A549 (cell line): ENCODE measurements around the gene GPR78. TPM values are rescaled to one million over a fixed set of nuclear protein-coding genes. Genes with fewer than 3 reads are reported as not detected.

Experiments
- ATAC-seq, 2 experiments: fragments of 200-7000 bp in 1 of 2; fragments of >200 bp in 1 of 2; cut with Nextera tagmentation in 1 of 2; cut with Tn5 transposase in 1 of 2; 3 replicates each; pipeline versions ENCODE4 v1.8.0 to v1.9.1; 2018 to 2020; ENCODE audit warnings: mild to moderate bottlenecking in 1 of 2, moderate library complexity in 1 of 2
- CTCF ChIA-PET: fragments of 300-600 bp; sonication (Branson Sonifier 250); formaldehyde crosslinking; extraction: SDS; loops from one replicate; lab custom pipeline; 2021; ENCODE audit warnings: antibody characterized with exemption, inconsistent platforms; lab: Yijun Ruan, JAX
- POLR2A ChIA-PET: fragments of 350-600 bp; formaldehyde crosslinking; extraction: SDS; loops from one replicate; lab custom pipeline; 2021; ENCODE audit warnings: antibody characterized with exemption, inconsistent platforms; lab: Yijun Ruan, JAX
- DNase-seq, 2 experiments: peaks; one replicate each; pipeline versions ENCODE4 v3.0.0 to v3.0.0-alpha.2; 2011 to 2016; ENCODE audit warnings: low read depth in 1 of 2, low spot score in 1 of 2
- FAIRE-seq: peaks from 2 replicates; lab custom pipeline; 2011; peaks lifted over from hg19 to GRCh38; lab: Jason Lieb, UNC
- H3K27ac ChIP-seq, 2 experiments: fragments of >200 bp; sonication (Bioruptor Twin); formaldehyde crosslinking; 3 replicates each; pipeline ENCODE4 v1.5.1; 2016 to 2017
- H3K4me1 ChIP-seq: fragments of >200 bp; sonication (Bioruptor Twin); formaldehyde crosslinking; 3 replicates; pipeline ENCODE4 v1.6.1; 2016
- H3K4me2 ChIP-seq: fragments of >200 bp; sonication (Bioruptor Twin); formaldehyde crosslinking; 3 replicates; pipeline ENCODE4 v1.6.1; 2016
- H3K4me3 ChIP-seq: fragments of >200 bp; sonication (Bioruptor Twin); formaldehyde crosslinking; 3 replicates; pipeline ENCODE4 v1.5.1; 2016
- H3K9me3 ChIP-seq: fragments of >200 bp; sonication (Bioruptor Twin); formaldehyde crosslinking; 3 replicates; pipeline ENCODE4 v1.6.1; 2016
- BCL3 ChIP-seq: fragments of >200 bp; sonication (Bioruptor Twin); formaldehyde crosslinking; IDR thresholded peaks from 3 replicates; pipeline ENCODE4 v1.6.1; 2016
- BHLHE40 ChIP-seq: IDR thresholded peaks from 2 replicates; pipeline ENCODE4 v1.6.1; 2012; ENCODE audit warnings: low read depth, low read length, inconsistent platforms
- CBX8 ChIP-seq: fragments of 200-600 bp; sonication (generic); IDR thresholded peaks from 2 replicates; pipeline ENCODE4 v1.6.1; 2016
- CEBPB ChIP-seq, 2 experiments: fragments of >200 bp in 1 of 2; sonication (Bioruptor Twin) in 1 of 2; formaldehyde crosslinking in 1 of 2; IDR thresholded peaks; 2 replicates each; pipeline ENCODE4 v1.6.1; 2012 to 2016
- EHMT2 ChIP-seq: fragments of 200-600 bp; sonication (generic); IDR thresholded peaks from 2 replicates; pipeline ENCODE4 v1.6.1; 2016; ENCODE audit warnings: antibody characterized with exemption, low read depth, mild to moderate bottlenecking, moderate library complexity
- ELK1 ChIP-seq: fragments of 150-350 bp; IDR thresholded peaks from 2 replicates; pipeline ENCODE4 v1.6.1; 2014; ENCODE audit warnings: low read depth, mild to moderate bottlenecking, low read length
- EP300 ChIP-seq, 2 experiments: fragments of >200 bp; sonication (Bioruptor Twin); formaldehyde crosslinking; IDR thresholded peaks; 2 replicates in 1 of 2; 3 replicates in 1 of 2; pipeline ENCODE4 v1.6.1; 2016 to 2017
- ESRRA ChIP-seq: fragments of 150-350 bp; IDR thresholded peaks from 2 replicates; pipeline ENCODE4 v1.6.1; 2014; ENCODE audit warnings: mild to moderate bottlenecking, low read length, borderline replicate concordance
- FOXS1 ChIP-seq: fragments of 250-450 bp; sonication (Bioruptor Pico); IDR thresholded peaks from 2 replicates; pipeline ENCODE4 v1.5.0; 2020; ENCODE audit warnings: mild to moderate bottlenecking, moderate library complexity
- GATA3 ChIP-seq: IDR thresholded peaks from 2 replicates; pipeline ENCODE4 v1.6.1; 2012; ENCODE audit warnings: borderline replicate concordance
- HDAC2 ChIP-seq: fragments of 200-600 bp; sonication (generic); IDR thresholded peaks from 2 replicates; pipeline ENCODE4 v1.6.1; 2016
- HOXA7 ChIP-seq: fragments of 250-450 bp; sonication (Bioruptor Pico); IDR thresholded peaks from 2 replicates; pipeline ENCODE4 v1.5.0; 2020; ENCODE audit warnings: mild to moderate bottlenecking, moderate library complexity
- HOXB5 ChIP-seq: fragments of 250-450 bp; sonication (Bioruptor Pico); IDR thresholded peaks from 2 replicates; pipeline ENCODE4 v1.5.0; 2020; ENCODE audit warnings: mild to moderate bottlenecking, moderate library complexity
- JUN ChIP-seq, 2 experiments: fragments of >200 bp; sonication (Bioruptor Twin); formaldehyde crosslinking; IDR thresholded peaks; 2 replicates in 1 of 2; 3 replicates in 1 of 2; pipeline ENCODE4 v1.6.1; 2016 to 2017
- JUNB ChIP-seq: fragments of >200 bp; sonication (Bioruptor Twin); formaldehyde crosslinking; IDR thresholded peaks from 2 replicates; pipeline ENCODE4 v1.6.1; 2016
- KDM1A ChIP-seq: fragments of 200-600 bp; sonication (generic); IDR thresholded peaks from 2 replicates; pipeline ENCODE4 v1.6.1; 2016; ENCODE audit warnings: low read depth, mild to moderate bottlenecking
- KDM5A ChIP-seq: fragments of 200-600 bp; sonication (generic); IDR thresholded peaks from 2 replicates; pipeline ENCODE4 v1.6.1; 2016; ENCODE audit warnings: antibody characterized with exemption, mild to moderate bottlenecking
- NPAS2 ChIP-seq: fragments of 250-450 bp; sonication (Bioruptor Pico); IDR thresholded peaks from 2 replicates; pipeline ENCODE4 v1.8.0; 2022; ENCODE audit warnings: mild to moderate bottlenecking, moderate library complexity, borderline replicate concordance
- NR3C1 ChIP-seq: fragments of >200 bp; sonication (Bioruptor Twin); formaldehyde crosslinking; IDR thresholded peaks from 3 replicates; pipeline ENCODE4 v1.6.1; 2017
- PHF8 ChIP-seq: fragments of 200-600 bp; sonication (generic); IDR thresholded peaks from 2 replicates; pipeline ENCODE4 v1.6.1; 2016; ENCODE audit warnings: low read depth, mild to moderate bottlenecking, antibody characterized with exemption, moderate library complexity, borderline replicate concordance
- POLR2AphosphoS2 ChIP-seq: conservative IDR thresholded peaks from 2 replicates; pipeline ENCODE4 v1.6.1; 2012; ENCODE audit warnings: low read length, improper control_type of control experiment, inconsistent platforms
- RAD21 ChIP-seq, 2 experiments: fragments of >200 bp in 1 of 2; sonication (Bioruptor Twin) in 1 of 2; formaldehyde crosslinking in 1 of 2; IDR thresholded peaks in 1 of 2; conservative IDR thresholded peaks in 1 of 2; 2 replicates in 1 of 2; 3 replicates in 1 of 2; pipeline ENCODE4 v1.6.1; 2012 to 2018; ENCODE audit warnings: inconsistent platforms in 1 of 2
- RCOR1 ChIP-seq: fragments of 150-350 bp; IDR thresholded peaks from 2 replicates; pipeline ENCODE4 v1.6.1; 2014; ENCODE audit warnings: antibody characterized with exemption, low read length, low read depth
- RNF2 ChIP-seq: fragments of 200-600 bp; sonication (generic); IDR thresholded peaks from 2 replicates; pipeline ENCODE4 v1.6.1; 2016; ENCODE audit warnings: low read depth, mild to moderate bottlenecking, antibody characterized with exemption, moderate library complexity, borderline replicate concordance
- SREBF2 ChIP-seq: fragments of 450-650 bp; IDR thresholded peaks from 2 replicates; pipeline ENCODE4 v1.6.1; 2014; ENCODE audit warnings: mild to moderate bottlenecking, moderate library complexity
- TP53 ChIP-seq: fragments of 250-450 bp; sonication (Bioruptor Pico); IDR thresholded peaks from 2 replicates; pipeline ENCODE4 v1.5.0; 2021; ENCODE audit warnings: mild to moderate bottlenecking, moderate library complexity
- USF2 ChIP-seq: fragments of 450-650 bp; IDR thresholded peaks from 2 replicates; pipeline ENCODE4 v1.6.1; 2014; ENCODE audit warnings: antibody characterized with exemption
- ZFP36 ChIP-seq: fragments of 450-650 bp; IDR thresholded peaks from 2 replicates; pipeline ENCODE4 v1.6.1; 2014; ENCODE audit warnings: borderline replicate concordance; ENCODE audit not compliant: partially characterized antibody
- ZSCAN20 ChIP-seq: fragments of 250-450 bp; sonication (Bioruptor Pico); IDR thresholded peaks from 2 replicates; pipeline ENCODE4 v1.8.0; 2022; ENCODE audit warnings: mild to moderate bottlenecking, moderate library complexity
- WGBS: methylation state at CpG from one replicate; pipeline ENCODE4 v1.1.6; 2017; ENCODE audit errors: missing lambda C conversion rate; 5-methylcytosine and 5-hydroxymethylcytosine counted together
- polyA plus RNA-seq, 4 experiments: library from polyadenylated mRNA; depleted of rRNA in 3 of 4; stranded (reverse); fragments of >200 nt; fragmentation: RNase III in 1 of 4; extraction: RNeasy Plus Mini Kit Qiagen cat#74134 plus additional on column Dnase treatment in 1 of 4; gene quantifications; 2 replicates in 3 of 4; 3 replicates in 1 of 4; pipeline ENCODE4 v1.2.3, GENCODE V29; 2011 to 2017
- TF ChIP-seq, protein P1 (sequence below): fragments of 250-450 bp; sonication (Bioruptor Pico); IDR thresholded peaks from 2 replicates; pipeline ENCODE4 v1.5.0; 2020; ENCODE audit warnings: low read depth, mild to moderate bottlenecking, moderate library complexity
- TF ChIP-seq, protein P2 (sequence below): fragments of 250-450 bp; sonication (Bioruptor Pico); IDR thresholded peaks from 2 replicates; pipeline ENCODE4 v1.5.0; 2021; ENCODE audit warnings: mild to moderate bottlenecking, moderate library complexity, borderline replicate concordance
- TF ChIP-seq, protein P3 (sequence below): fragments of >200 bp; sonication (Bioruptor Twin); formaldehyde crosslinking; IDR thresholded peaks from 2 replicates; pipeline ENCODE4 v1.6.1; 2016

GPR78 gene
- polyA plus RNA-seq, 2 of the 4 experiments (the other 2 are of a cell fraction), result 0.09 TPM; not detected in 1

- Histone ChIP-seq H3K27ac (no peak overlapping the region), H3K4me3 (no peak overlapping the region), H3K4me1 (peaks cover 26% of the 10 kb centered on the region), H3K4me2 (no peak overlapping the region), H3K9me3 (no peaks in the 10 kb centered on the region)
- 75% methylated on average over 15 of the region's 17 CpGs for WGBS
- TF ChIP-seq EHMT2 (no peak), PHF8 (no peak), RCOR1 (no peak), RAD21 (conservative IDR thresholded peaks at IDR 0.05 in 1 of 2, IDR thresholded peaks at IDR 0.05 in 1 of 2) (no peak), HOXA7 (CRISPR knock-in tag) (no peak), CBX8 (no peak), GATA3 (no peak), USF2 (no peak), RNF2 (no peak), JUN (IDR thresholded peaks at IDR 0.05) (no peak), TP53 (no peak), SREBF2 (no peak), KDM5A (no peak), POLR2AphosphoS2 (no peak), NR3C1 (no peak), HOXB5 (CRISPR knock-in tag) (no peak), CEBPB (IDR thresholded peaks at IDR 0.05) (no peak), EP300 (IDR thresholded peaks at IDR 0.05) (no peak)
- TF ChIP-seq, protein P1, sequence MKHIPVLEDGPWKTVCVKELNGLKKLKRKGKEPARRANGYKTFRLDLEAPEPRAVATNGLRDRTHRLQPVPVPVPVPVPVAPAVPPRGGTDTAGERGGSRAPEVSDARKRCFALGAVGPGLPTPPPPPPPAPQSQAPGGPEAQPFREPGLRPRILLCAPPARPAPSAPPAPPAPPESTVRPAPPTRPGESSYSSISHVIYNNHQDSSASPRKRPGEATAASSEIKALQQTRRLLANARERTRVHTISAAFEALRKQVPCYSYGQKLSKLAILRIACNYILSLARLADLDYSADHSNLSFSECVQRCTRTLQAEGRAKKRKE (CRISPR knock-in tag), result no peak
- TF ChIP-seq, protein P2, sequence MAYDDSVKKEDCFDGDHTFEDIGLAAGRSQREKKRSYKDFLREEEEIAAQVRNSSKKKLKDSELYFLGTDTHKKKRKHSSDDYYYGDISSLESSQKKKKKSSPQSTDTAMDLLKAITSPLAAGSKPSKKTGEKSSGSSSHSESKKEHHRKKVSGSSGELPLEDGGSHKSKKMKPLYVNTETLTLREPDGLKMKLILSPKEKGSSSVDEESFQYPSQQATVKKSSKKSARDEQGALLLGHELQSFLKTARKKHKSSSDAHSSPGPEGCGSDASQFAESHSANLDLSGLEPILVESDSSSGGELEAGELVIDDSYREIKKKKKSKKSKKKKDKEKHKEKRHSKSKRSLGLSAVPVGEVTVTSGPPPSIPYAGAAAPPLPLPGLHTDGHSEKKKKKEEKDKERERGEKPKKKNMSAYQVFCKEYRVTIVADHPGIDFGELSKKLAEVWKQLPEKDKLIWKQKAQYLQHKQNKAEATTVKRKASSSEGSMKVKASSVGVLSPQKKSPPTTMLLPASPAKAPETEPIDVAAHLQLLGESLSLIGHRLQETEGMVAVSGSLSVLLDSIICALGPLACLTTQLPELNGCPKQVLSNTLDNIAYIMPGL, result no peak
- ChIA-PET CTCF (no interaction called here), POLR2A (no interaction called here)
- no peak for FAIRE-seq
- DNase-seq, result no peak
- ATAC-seq, result no peak
Measured at GRCh38 chr4:8541981-8542715, 38.0 kb upstream of the GPR78 start.

DNA sequence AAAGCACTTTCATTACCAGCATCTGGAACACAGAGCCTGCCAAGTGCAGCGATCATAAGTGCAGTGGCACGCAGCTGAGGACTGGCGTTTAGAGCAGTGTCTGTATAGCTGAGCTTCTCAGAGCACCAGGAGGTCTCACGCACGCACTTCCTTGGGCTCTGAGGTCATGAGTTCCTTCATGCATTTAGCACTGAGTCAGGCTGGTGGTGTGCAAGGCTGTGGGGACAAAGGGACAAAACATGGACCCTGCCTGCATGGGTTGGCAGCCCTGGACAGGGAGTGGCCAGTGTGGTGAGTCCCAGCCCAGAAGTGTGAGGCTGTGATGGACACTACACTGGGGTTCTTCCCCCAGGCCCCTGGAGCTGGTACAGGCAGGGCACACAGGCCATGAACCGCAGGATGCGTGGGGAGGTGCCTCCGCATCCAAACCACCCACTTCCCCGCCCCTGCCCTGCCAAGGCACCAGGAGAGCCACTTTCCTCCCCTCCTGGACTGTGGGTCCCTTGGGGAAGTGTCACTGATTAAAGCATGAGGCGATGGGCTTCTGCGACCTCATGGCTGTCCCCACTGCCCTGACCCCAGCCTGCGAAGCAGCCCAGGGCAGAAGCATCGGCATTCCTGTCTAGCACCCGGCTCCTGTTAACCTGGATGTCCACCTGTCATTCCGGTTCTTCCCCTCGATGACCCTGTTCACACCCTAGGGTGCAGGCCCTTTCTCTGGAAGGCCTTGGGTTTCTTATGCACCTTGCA lies 37.2 kb upstream of the GPR78 start:
- FAIRE-seq, result no peak
- ATAC-seq, result no peak
- WGBS, result 84% methylated on average over 6 of the region's 16 CpGs
- Histone ChIP-seq H3K27ac (no peak overlapping the region), H3K4me1 (peaks cover 23% of the 10 kb centered on the region), H3K9me3 (no peaks in the 10 kb centered on the region), H3K4me3 (no peak overlapping the region), H3K4me2 (no peak overlapping the region)
- ChIA-PET CTCF (interaction anchor here (1.4 kb wide), 1 partner anchor 43 kb away, joined by 3 read pairs; no protein-coding TSS in a partner anchor), POLR2A (no interaction called here)
- DNase-seq, result no peak
- no peak for TF ChIP-seq EHMT2
- TF ChIP-seq FOXS1, result no peak
- no peak for TF ChIP-seq ZSCAN20 (CRISPR knock-in tag)
- TF ChIP-seq NPAS2, result no peak
- no peak for TF ChIP-seq RNF2
- TF ChIP-seq RCOR1, result no peak
- no peak for TF ChIP-seq ESRRA
- TF ChIP-seq ELK1, result no peak
- TF ChIP-seq BHLHE40, result no peak
- TF ChIP-seq JUNB, result no peak
- TF ChIP-seq ZFP36, result no peak
- TF ChIP-seq NR3C1, result no peak
- TF ChIP-seq, protein P3, sequence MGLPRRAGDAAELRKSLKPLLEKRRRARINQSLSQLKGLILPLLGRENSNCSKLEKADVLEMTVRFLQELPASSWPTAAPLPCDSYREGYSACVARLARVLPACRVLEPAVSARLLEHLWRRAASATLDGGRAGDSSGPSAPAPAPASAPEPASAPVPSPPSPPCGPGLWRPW, result no peak
- no peak for TF ChIP-seq BCL3
- TF ChIP-seq KDM1A, result no peak
- no peak for TF ChIP-seq HDAC2
